Caco-2 (cell line): ENCODE data around the gene TMA7B. TPM values are rescaled to one million over a fixed set of nuclear protein-coding genes. Genes with fewer than 3 reads are reported as not detected.

ENCODE experiments used
- BruUV-seq: library from RNA; stranded (reverse); fragments of 400-500 nt; replicated peaks from 2 replicates; lab custom pipeline; 2021; lab: Mats Ljungman, UMichigan
- CTCF ChIA-PET: fragments of 300-600 bp; sonication (Branson Sonifier 250); formaldehyde crosslinking; loops from one replicate; lab custom pipeline; 2022; ENCODE audit warnings: antibody characterized with exemption; lab: Charles Lee
- POLR2A ChIA-PET: fragments of 300-600 bp; sonication (Branson Sonifier 250); formaldehyde crosslinking; loops from one replicate; lab custom pipeline; 2022; ENCODE audit warnings: antibody characterized with exemption; lab: Charles Lee
- DNase-seq, 2 experiments: peaks; one replicate each; pipeline versions ENCODE4 v3.0.0 to v3.0.0-alpha.2; 2020 to 2022
- H3K27me3 ChIP-seq: replicated peaks from 2 replicates; pipeline ENCODE4 v1.6.0; 2011; ENCODE audit warnings: low read length; ENCODE audit not compliant: control insufficient read depth, insufficient read depth
- H3K36me3 ChIP-seq: 2 replicates; pipeline ENCODE4 v1.5.1; 2011; ENCODE audit warnings: low read length; ENCODE audit not compliant: control insufficient read depth, insufficient read depth
- H3K4me1 ChIP-seq: fragments of 250-450 bp; sonication (Bioruptor Pico); 2 replicates; pipeline ENCODE4 v1.5.1; 2020; ENCODE audit warnings: mild to moderate bottlenecking
- H3K4me3 ChIP-seq: 2 replicates; pipeline ENCODE4 v1.5.1; 2011; ENCODE audit warnings: low read depth, mild to moderate bottlenecking, control low read depth, low read length
- H3K9me3 ChIP-seq: fragments of 250-450 bp; sonication (Bioruptor Pico); 2 replicates; pipeline ENCODE4 v1.5.1; 2020; ENCODE audit warnings: mild to moderate bottlenecking, moderate library complexity
- H3K27ac Mint-ChIP-seq: one replicate; pipeline ENCODE4 v1.8.0; 2022; ENCODE audit warnings: mixed read lengths; ENCODE audit not compliant: unreplicated experiment
- H3K27me3 Mint-ChIP-seq: one replicate; pipeline ENCODE4 v1.8.0; 2022; ENCODE audit warnings: mixed read lengths; ENCODE audit not compliant: insufficient read depth, unreplicated experiment
- H3K36me3 Mint-ChIP-seq: one replicate; pipeline ENCODE4 v1.8.0; 2022; ENCODE audit warnings: mild to moderate bottlenecking, mixed read lengths; ENCODE audit not compliant: insufficient read depth, unreplicated experiment
- H3K4me1 Mint-ChIP-seq: one replicate; pipeline ENCODE4 v1.8.0; 2022; ENCODE audit warnings: low read depth, mixed read lengths; ENCODE audit not compliant: unreplicated experiment
- H3K4me3 Mint-ChIP-seq: one replicate; pipeline ENCODE4 v1.8.0; 2022; ENCODE audit warnings: mild to moderate bottlenecking, moderate library complexity, mixed read lengths; ENCODE audit not compliant: unreplicated experiment
- H3K9me3 Mint-ChIP-seq: one replicate; pipeline ENCODE4 v1.8.0; 2022; ENCODE audit warnings: mixed read lengths; ENCODE audit not compliant: unreplicated experiment
- CTCF ChIP-seq, 2 experiments: fragments of 200-600 bp in 1 of 2; IDR thresholded peaks; 1 replicate in 1 of 2; 2 replicates in 1 of 2; pipeline versions ENCODE4 v1.5.1 to v1.8.0; 2011 to 2022; ENCODE audit warnings: antibody characterized with exemption in 1 of 2, control low read depth in 1 of 2, inconsistent platforms in 1 of 2, low read depth in 1 of 2, low read length in 1 of 2, mild to moderate bottlenecking in 1 of 2, moderate library complexity in 1 of 2; ENCODE audit not compliant: insufficient read depth in 1 of 2, severe bottlenecking in 1 of 2, unreplicated experiment in 1 of 2
- intact Hi-C: fragments of 100-400 bp; cut with micrococcal nuclease; formaldehyde crosslinking; loops from one replicate; pipeline ENCODE4 v1.10.0; 2022; ENCODE audit not compliant: unreplicated experiment
- total RNA-seq: library from RNA; stranded (reverse); gene quantifications from 2 replicates; pipeline ENCODE4 v1.2.3, GENCODE V29; 2022

The TMA7B gene
- total RNA-seq, 1 experiment from 2014 or later: not detected

- H3K27ac Mint-ChIP-seq: peak within 1 kb of the TSS; percentile 74
- H3K4me1 Mint-ChIP-seq: peaks cover 49% of the 10 kb centered on the region
- no peaks in the 10 kb centered on the region for H3K9me3 ChIP-seq
- peaks cover 7% of the 10 kb centered on the region for H3K36me3 Mint-ChIP-seq
- no TSS peak for BruUV-seq
- peaks cover 66% of the 10 kb centered on the region for H3K4me1 ChIP-seq
- no peaks in the 10 kb centered on the region for H3K27me3 Mint-ChIP-seq
- intact Hi-C loops: loop anchor here (1.0 to 5.0 kb wide), 3 partner anchors 20 to 522 kb away; no protein-coding TSS in a partner anchor
- no peaks in the 10 kb centered on the region for H3K9me3 Mint-ChIP-seq
- peak; percentile 76 to 91 for DNase-seq
- H3K4me3 Mint-ChIP-seq: peak within 1 kb of the TSS; percentile 70
- TF ChIP-seq CTCF (IDR thresholded peaks at IDR 0.05; ENCODE audit: insufficient read depth in 1 of 2, low read depth in 1 of 2, low read length in 1 of 2, severe bottlenecking in 1 of 2, unreplicated experiment in 1 of 2): no peak
- H3K4me3 ChIP-seq: peak within 1 kb of the TSS; percentile 58
- CTCF ChIA-PET: interaction anchor here (0.8 to 1.7 kb wide), 3 partner anchors 20 to 41 kb away, joined by 3 to 10 read pairs (median 5); no protein-coding TSS in a partner anchor
- POLR2A ChIA-PET: interaction anchor here (0.6 to 2.2 kb wide), 2 partner anchors 49 to 1458 kb away, joined by 6 to 10 read pairs; no protein-coding TSS in a partner anchor
- H3K27me3 ChIP-seq: no peaks in the 10 kb centered on the region
- H3K36me3 ChIP-seq: no peaks in the 10 kb centered on the region; the same call in 1 of the 2 replicates
Observed at GRCh38 chr22:39994566-39995392, 34.6 kb downstream of the TMA7B start, which contains the start of gene FAM83F. Gene FAM83F, plus strand, starts transcription at chr22:39994954. Its CDS starts 89 bp downstream, at chr22:39995043.

- ChIA-PET CTCF (interaction anchor here (1.3 to 1.7 kb wide), 2 partner anchors 29 kb away, joined by 3 to 10 read pairs; no protein-coding TSS in a partner anchor), POLR2A (interaction anchor here (2.2 kb wide), 1 partner anchor 49 kb away, joined by 10 read pairs; no protein-coding TSS in a partner anchor)
- no TSS peak for BruUV-seq
- H3K9me3 ChIP-seq: no peaks in the 10 kb centered on the region
- DNase-seq: peak in 1 of 2 experiments; percentile 31
- H3K4me3 Mint-ChIP-seq: peak overlapping the region; percentile 67
- H3K4me3 ChIP-seq: peak overlapping the region; percentile 53
- peak overlapping the region; percentile 74 for H3K27ac Mint-ChIP-seq
- TF ChIP-seq CTCF (IDR thresholded peaks at IDR 0.05; ENCODE audit: insufficient read depth in 1 of 2, low read depth in 1 of 2, low read length in 1 of 2, severe bottlenecking in 1 of 2, unreplicated experiment in 1 of 2): no peak
- H3K9me3 Mint-ChIP-seq: no peaks in the 10 kb centered on the region
- intact Hi-C loops: loop anchor here (1.0 to 5.0 kb wide), 3 partner anchors 19 to 523 kb away; no protein-coding TSS in a partner anchor
- H3K27me3 ChIP-seq: no peaks in the 10 kb centered on the region
- peaks cover 66% of the 10 kb centered on the region for H3K4me1 ChIP-seq
- no peaks in the 10 kb centered on the region; the same call in 1 of the 2 replicates for H3K36me3 ChIP-seq
- H3K4me1 Mint-ChIP-seq: peaks cover 53% of the 10 kb centered on the region
- peaks cover 16% of the 10 kb centered on the region for H3K36me3 Mint-ChIP-seq
- no peaks in the 10 kb centered on the region for H3K27me3 Mint-ChIP-seq
Observed at GRCh38 chr22:39995393-39996252, 35.4 kb downstream of the TMA7B start.
